VCaP (cell line): ENCODE data around the gene CHSY3.

ENCODE experiments used
- H3K27ac ChIP-seq: fragments of 450-650 bp; 2 replicates; pipeline ENCODE4 v1.5.1; 2017
- CTCF ChIP-seq: fragments of 450-650 bp; conservative IDR thresholded peaks from 2 replicates; pipeline ENCODE4 v1.5.1; 2017; ENCODE audit warnings: mild to moderate bottlenecking, moderate library complexity

The CHSY3 gene

GRCh38 chr5:130155345-130156011, 251.2 kb downstream of the CHSY3 start:
- TF ChIP-seq CTCF = no peak
- no peak overlapping the region for H3K27ac ChIP-seq

- TF ChIP-seq CTCF = no peak
- no peak overlapping the region for H3K27ac ChIP-seq
Observed at GRCh38 chr5:130158036-130158435, 253.8 kb downstream of the CHSY3 start.

- TF ChIP-seq CTCF = no peak
- H3K27ac ChIP-seq = no peak overlapping the region
Observed at GRCh38 chr5:130159968-130160367, 255.7 kb downstream of the CHSY3 start.

- H3K27ac ChIP-seq = no peak overlapping the region
- no peak for TF ChIP-seq CTCF
Observed at GRCh38 chr5:130164966-130165365, 260.7 kb downstream of the CHSY3 start.

GRCh38 chr5:130166839-130167490, 262.7 kb downstream of the CHSY3 start:
- H3K27ac ChIP-seq = no peak overlapping the region
- TF ChIP-seq CTCF = no peak

GRCh38 chr5:130168211-130168610, 263.9 kb downstream of the CHSY3 start:
- no peak overlapping the region for H3K27ac ChIP-seq
- no peak for TF ChIP-seq CTCF

GRCh38 chr5:130171699-130172098, 267.4 kb downstream of the CHSY3 start:
- no peak for TF ChIP-seq CTCF
- H3K27ac ChIP-seq = no peak overlapping the region
